NT2/D1 (cell line): ENCODE results near the gene TDRD9.

ENCODE experiments used
- SUZ12 ChIP-seq: IDR thresholded peaks from 2 replicates; pipeline ENCODE4 v1.6.1; 2011; ENCODE audit not compliant: insufficient read length, insufficient read depth; ENCODE audit errors: extremely low read depth
- ZNF274 ChIP-seq: IDR thresholded peaks from 2 replicates; pipeline ENCODE4 v1.6.1; 2011; ENCODE audit warnings: mild to moderate bottlenecking, low read depth, low read length

DNA sequence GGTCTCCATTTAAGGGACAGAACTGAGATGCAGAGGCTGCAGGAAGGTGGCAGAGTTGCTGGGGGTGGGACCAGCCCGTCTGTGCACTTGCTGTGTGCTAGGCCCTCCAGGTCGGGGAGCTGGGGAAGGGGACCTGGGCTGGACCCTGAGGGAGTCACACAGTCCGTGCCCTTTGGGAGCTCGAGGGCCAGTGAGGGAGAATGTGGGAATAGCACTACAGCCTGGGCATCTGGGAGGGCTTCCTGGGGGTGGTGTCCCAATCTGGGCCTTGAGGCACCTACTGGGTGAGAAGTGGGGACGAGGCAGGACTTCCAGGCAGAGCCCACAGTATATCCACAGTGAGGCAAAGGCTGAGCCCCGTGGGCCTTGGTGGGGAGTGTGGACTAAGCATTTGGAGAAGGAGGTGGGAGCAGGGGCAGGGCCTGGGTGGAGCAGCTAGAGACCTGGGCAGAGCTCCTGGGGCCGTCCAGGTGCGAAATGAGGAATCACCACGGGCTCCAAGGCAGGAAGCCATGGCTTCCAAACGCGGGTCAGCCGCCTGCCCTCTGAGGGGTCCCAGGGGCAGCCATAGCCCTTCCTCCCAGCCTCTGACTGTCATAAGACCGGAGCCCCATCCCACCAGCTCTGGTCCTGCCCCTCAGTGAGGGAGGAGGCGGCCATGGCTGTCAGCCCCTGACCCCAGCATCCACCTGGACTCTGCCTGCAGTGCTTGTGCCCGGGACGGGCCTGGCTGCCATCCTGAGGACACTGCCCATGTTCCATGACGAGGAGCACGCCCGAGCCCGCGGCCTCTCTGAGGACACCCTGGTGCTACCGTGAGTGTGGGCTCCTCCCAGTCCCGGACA is 163.9 kb downstream of the TDRD9 start:
- TF ChIP-seq ZNF274 (no peak), SUZ12 (no peak)
